IMR-90 (cell line): Measurements from ENCODE around the gene RABGGTB. TPM values are rescaled to one million over a fixed set of nuclear protein-coding genes. Genes with fewer than 3 reads are reported as not detected.

Experiments
- ATAC-seq: fragments of 200-7000 bp; cut with Tn5 transposase; 2 replicates; pipeline ENCODE4 v1.9.1; 2020; ENCODE audit warnings: low read depth, mild to moderate bottlenecking, moderate library complexity
- Bru-seq: library from RNA; stranded (reverse); fragments of 400-500 nt; gene quantifications from one replicate; lab custom pipeline; 2021; lab: Mats Ljungman, UMichigan
- BruChase-seq, 2 experiments: library from RNA; stranded (reverse); fragments of 400-500 nt; gene quantifications; one replicate each; lab custom pipeline; 2021; lab: Mats Ljungman, UMichigan
- BruUV-seq: library from RNA; stranded (reverse); fragments of 400-500 nt; replicated peaks from 2 replicates; lab custom pipeline; 2021; lab: Mats Ljungman, UMichigan
- CTCF ChIA-PET: fragments of 300-600 bp; formaldehyde crosslinking; extraction: SDS; loops from one replicate; lab custom pipeline; 2021; ENCODE audit warnings: antibody characterized with exemption; lab: Yijun Ruan, JAX
- POLR2A ChIA-PET: fragments of 300-600 bp; sonication (Branson Sonifier 250); formaldehyde crosslinking; loops from one replicate; lab custom pipeline; 2022; ENCODE audit warnings: antibody characterized with exemption; ENCODE audit not compliant: unreplicated experiment; lab: Charles Lee
- DNase-seq: peaks from one replicate; pipeline ENCODE4 v3.0.0; 2013
- H2AFZ ChIP-seq: replicated peaks from 2 replicates; pipeline ENCODE3; 2013; ENCODE audit warnings: low read length, mild to moderate bottlenecking; ENCODE audit not compliant: poor library complexity
- H2AK5ac ChIP-seq: 2 replicates; pipeline ENCODE4 v1.6.1; 2013; ENCODE audit warnings: low read depth, low read length, inconsistent platforms
- H2AK9ac ChIP-seq: replicated peaks from 2 replicates; pipeline ENCODE3; 2013; ENCODE audit warnings: mild to moderate bottlenecking, low read depth, low read length, moderate library complexity; ENCODE audit not compliant: poor library complexity
- H2BK120ac ChIP-seq: 2 replicates; pipeline ENCODE4 v1.6.1; 2013; ENCODE audit warnings: low read depth, low read length, inconsistent platforms
- H2BK15ac ChIP-seq: 3 replicates; pipeline ENCODE4 v1.6.1; 2013; ENCODE audit warnings: low read depth, low read length, inconsistent platforms
- H2BK20ac ChIP-seq: 2 replicates; pipeline ENCODE4 v1.6.1; 2013; ENCODE audit warnings: low read depth, mild to moderate bottlenecking, inconsistent platforms, low read length, moderate library complexity
- H2BK5ac ChIP-seq: 2 replicates; pipeline ENCODE4 v1.6.1; 2013; ENCODE audit warnings: mild to moderate bottlenecking, low read depth, low read length, inconsistent platforms; ENCODE audit not compliant: poor library complexity, severe bottlenecking
- H3K14ac ChIP-seq: replicated peaks from 2 replicates; pipeline ENCODE4 v1.6.1; 2013; ENCODE audit warnings: low read depth, low read length, inconsistent platforms
- H3K18ac ChIP-seq: 2 replicates; pipeline ENCODE4 v1.6.1; 2013; ENCODE audit warnings: low read depth, low read length, control low read depth
- H3K23ac ChIP-seq: 2 replicates; pipeline ENCODE4 v1.6.1; 2013; ENCODE audit warnings: low read depth, low read length, inconsistent platforms
- H3K27ac ChIP-seq: 2 replicates; pipeline ENCODE4 v1.5.1; 2013; ENCODE audit warnings: mild to moderate bottlenecking, control low read depth, low read length; ENCODE audit not compliant: insufficient read depth
- H3K27me3 ChIP-seq: 2 replicates; pipeline ENCODE4 v1.6.1; 2013; ENCODE audit warnings: low read length; ENCODE audit not compliant: control insufficient read depth, insufficient read depth
- H3K36me3 ChIP-seq: 2 replicates; pipeline ENCODE4 v1.6.1; 2013; ENCODE audit warnings: low read length, mixed read lengths; ENCODE audit not compliant: control insufficient read depth, insufficient read depth
- H3K4ac ChIP-seq: 2 replicates; pipeline ENCODE4 v1.6.1; 2013; ENCODE audit warnings: low read depth, low read length, inconsistent platforms
- H3K4me1 ChIP-seq: 2 replicates; pipeline ENCODE4 v1.6.1; 2013; ENCODE audit warnings: low read length, mixed read lengths; ENCODE audit not compliant: control insufficient read depth, insufficient read depth
- H3K4me2 ChIP-seq: 2 replicates; pipeline ENCODE4 v1.6.1; 2013; ENCODE audit warnings: low read depth, mild to moderate bottlenecking, control low read depth, low read length, moderate library complexity
- H3K4me3 ChIP-seq: 2 replicates; pipeline ENCODE4 v1.5.1; 2013; ENCODE audit warnings: low read depth, mild to moderate bottlenecking, control low read depth, low read length, moderate library complexity; ENCODE audit not compliant: insufficient read depth
- H3K56ac ChIP-seq: 2 replicates; pipeline ENCODE4 v1.6.1; 2013; ENCODE audit warnings: low read length, inconsistent platforms; ENCODE audit not compliant: insufficient read depth; ENCODE audit errors: extremely low read depth
- H3K79me1 ChIP-seq, 2 experiments: 2 replicates each; pipeline ENCODE4 v1.6.1; 2013; ENCODE audit warnings: low read length in 2 of 2, inconsistent platforms in 1 of 2, low read depth in 1 of 2
- H3K9ac ChIP-seq: 2 replicates; pipeline ENCODE4 v1.6.1; 2013; ENCODE audit warnings: low read depth, low read length, control low read depth
- H3K9me1 ChIP-seq: 2 replicates; pipeline ENCODE4 v1.6.1; 2013; ENCODE audit warnings: low read length, inconsistent platforms; ENCODE audit not compliant: insufficient read depth
- H3K9me3 ChIP-seq: 2 replicates; pipeline ENCODE4 v1.6.1; 2013; ENCODE audit warnings: low read length; ENCODE audit not compliant: control insufficient read depth, insufficient read depth
- H4K20me1 ChIP-seq: 2 replicates; pipeline ENCODE4 v1.6.1; 2013; ENCODE audit warnings: low read length, inconsistent platforms; ENCODE audit not compliant: insufficient read depth
- H4K5ac ChIP-seq: 2 replicates; pipeline ENCODE4 v1.6.1; 2013; ENCODE audit warnings: mild to moderate bottlenecking, low read depth, low read length, control low read depth
- H4K8ac ChIP-seq, 2 experiments: 2 replicates each; pipeline ENCODE4 v1.6.1; 2013; ENCODE audit warnings: low read depth in 2 of 2, low read length in 2 of 2, control low read depth in 1 of 2, inconsistent platforms in 1 of 2
- H4K91ac ChIP-seq: 2 replicates; pipeline ENCODE4 v1.6.1; 2013; ENCODE audit warnings: low read depth, low read length, inconsistent platforms; ENCODE audit not compliant: insufficient read depth
- BHLHE40 ChIP-seq: fragments of 150-350 bp; IDR thresholded peaks from 2 replicates; pipeline ENCODE4 v1.6.1; 2016; ENCODE audit warnings: mild to moderate bottlenecking, low read depth, low read length
- FOS ChIP-seq: fragments of 150-350 bp; IDR thresholded peaks from 2 replicates; pipeline ENCODE4 v1.6.1; 2016; ENCODE audit warnings: low read depth, low read length
- MAFK ChIP-seq: IDR thresholded peaks from 2 replicates; pipeline ENCODE4 v1.6.1; 2012; ENCODE audit warnings: low read depth, low read length, improper control_type of control experiment
- MAZ ChIP-seq: IDR thresholded peaks from 2 replicates; pipeline ENCODE4 v1.6.1; 2012; ENCODE audit warnings: low read depth, mild to moderate bottlenecking, low read length, improper control_type of control experiment, moderate library complexity, borderline replicate concordance
- MXI1 ChIP-seq: IDR thresholded peaks from 2 replicates; pipeline ENCODE4 v1.6.1; 2012; ENCODE audit warnings: low read depth, mild to moderate bottlenecking, low read length, moderate library complexity, borderline replicate concordance
- NFE2L2 ChIP-seq: fragments of 150-350 bp; IDR thresholded peaks from 2 replicates; pipeline ENCODE4 v1.6.1; 2016; ENCODE audit warnings: low read depth, mild to moderate bottlenecking, low read length
- RAD21 ChIP-seq: IDR thresholded peaks from 2 replicates; pipeline ENCODE4 v1.6.1; 2012; ENCODE audit warnings: low read length, improper control_type of control experiment
- RCOR1 ChIP-seq: IDR thresholded peaks from 2 replicates; pipeline ENCODE4 v1.6.1; 2012; ENCODE audit warnings: mild to moderate bottlenecking, low read length, improper control_type of control experiment; ENCODE audit not compliant: insufficient replicate concordance
- RFX5 ChIP-seq: IDR thresholded peaks from 2 replicates; pipeline ENCODE4 v1.8.0; 2012; ENCODE audit warnings: low read depth, mild to moderate bottlenecking, low read length, moderate library complexity
- SMC3 ChIP-seq: fragments of 150-350 bp; IDR thresholded peaks from 2 replicates; pipeline ENCODE4 v1.6.1; 2016; ENCODE audit warnings: low read depth, mild to moderate bottlenecking, antibody characterized with exemption, low read length, moderate library complexity
- USF2 ChIP-seq: fragments of 150-350 bp; IDR thresholded peaks from 2 replicates; pipeline ENCODE4 v1.6.1; 2017; ENCODE audit warnings: mild to moderate bottlenecking, antibody characterized with exemption, low read length, low read depth
- WGBS, 2 experiments: methylation state at CpG; one replicate each; pipeline versions ENCODE4 v1.1.5 to v1.1.7; 2013; ENCODE audit warnings: missing lambda C conversion rate in 2 of 2; ENCODE audit not compliant: insufficient read length in 1 of 2; ENCODE audit errors: extremely low coverage in 2 of 2; 5-methylcytosine and 5-hydroxymethylcytosine counted together
- dilution Hi-C: fragments of 300-500 bp; cut with HindIII; formaldehyde crosslinking; loops from one replicate; pipeline ENCODE4 v1.14.3; 2018; ENCODE audit warnings: low sequenced_read_pairs; ENCODE audit not compliant: unreplicated experiment
- in situ Hi-C: fragments of 300-500 bp; cut with MboI; formaldehyde crosslinking; loops from 3 replicates; pipeline ENCODE4 v1.14.3; 2019; ENCODE audit warnings: low sequenced_read_pairs, inconsistent platforms, mixed read lengths
- intact Hi-C: fragments of 100-400 bp; cut with micrococcal nuclease; formaldehyde crosslinking; loops from 2 replicates; pipeline ENCODE4 v1.10.0; 2022
- long read RNA-seq: library from polyadenylated mRNA; unstranded; transcript quantifications from one replicate; pipeline ENCODE4 v2.0.0, GENCODE V29; 2021; ENCODE audit not compliant: unreplicated experiment
- polyA plus RNA-seq, 3 experiments: library from polyadenylated mRNA; depleted of rRNA; stranded (reverse); fragments of >200 nt; gene quantifications; 2 replicates each; pipeline ENCODE4 v1.2.3, GENCODE V29; 2012; ENCODE audit warnings: low replicate concordance in 1 of 3
- total RNA-seq: library from RNA; depleted of rRNA; stranded (reverse); fragments of >200 nt; gene quantifications from 2 replicates; pipeline ENCODE4 v1.2.3, GENCODE V29; 2012; rRNA removed

The RABGGTB gene
- total RNA-seq (48.2 and 120 TPM in 2 replicates), polyA plus RNA-seq (2012; rRNA removed) (59.6 and 76.0 TPM in 2 replicates), Bru-seq, nascent RNA (percentile 99 among the genes with signal in this experiment), BruChase-seq, experiment 1, labeled RNA remaining after a 6-hour chase (percentile 93 among the genes with signal in this experiment), BruChase-seq, experiment 2, labeled RNA remaining after a 2-hour chase (percentile 93 among the genes with signal in this experiment)
- polyA plus RNA-seq (2012; cell fraction: cytosol; rRNA removed), result 3.6 and 8.2 TPM in 2 replicates
- polyA plus RNA-seq (2012; cell fraction: nucleus; rRNA removed; ENCODE audit: low replicate concordance), result 24.3 and 195 TPM in 2 replicates
- long read RNA-seq, transcript RABGGTB-203 (2 exons, 1,177 nt), result minor isoform, 21 of 75 reads
- long read RNA-seq, transcript RABGGTB-201 (9 exons, 1,496 nt), result major isoform, 29 of 75 reads
- long read RNA-seq, partial matches to known transcripts, result 6 of 75 reads
- long read RNA-seq, other reads (novel, unspliced or antisense), result 18 of 75 reads

GRCh38 chr1:75785983-75786853 is at the start of gene RABGGTB:
Gene RABGGTB (plus strand): TSS chr1:75786256. CDS start chr1:75786272, 16 bp downstream.
- Histone ChIP-seq H2BK5ac (peak within 1 kb of the TSS; percentile 84), H3K9me3 (no peaks in the 10 kb centered on the region), H3K4me3 (peak within 1 kb of the TSS; percentile 57), H4K5ac (peak within 1 kb of the TSS; percentile 91), H3K79me1 (peaks cover 5 to 14% of the 10 kb centered on the region in 2 experiments; a peak in 2 of 4 replicates), H3K18ac (peak within 1 kb of the TSS; percentile 68), H2AK9ac (peak within 1 kb of the TSS; percentile 93), H4K91ac (peak within 1 kb of the TSS; percentile 92), H3K27ac (peak within 1 kb of the TSS; percentile 81), H3K56ac (peak within 1 kb of the TSS; percentile 97), H3K14ac (peak within 1 kb of the TSS; percentile 94), H3K4me2 (peak within 1 kb of the TSS; percentile 70), H2AFZ (peak within 1 kb of the TSS; percentile 84), H2AK5ac (peak within 1 kb of the TSS; percentile 80), H2BK15ac (no peak within 1 kb of the TSS), H3K23ac (peak within 1 kb of the TSS; percentile 96), H3K36me3 (peaks cover 10% of the 10 kb centered on the region), H3K4ac (peak within 1 kb of the TSS; percentile 95), H3K4me1 (peaks cover 2% of the 10 kb centered on the region; the same call in 1 of the 2 replicates), H2BK20ac (no peak within 1 kb of the TSS), H2BK120ac (peak within 1 kb of the TSS; percentile 29; the same call in 1 of the 2 replicates), H4K8ac (peak within 1 kb of the TSS; percentile 96), H3K9me1 (0 out of 2 replicates have a peak, but pooled peaks cover 2% of the 10 kb centered on the region), H4K20me1 (peaks cover 41% of the 10 kb centered on the region), H3K9ac (peak within 1 kb of the TSS; percentile 96), H3K27me3 (no peaks in the 10 kb centered on the region)
- ATAC-seq (peak; percentile 100), DNase-seq (peak; percentile 95)
- TSS peak; percentile 84 for BruUV-seq
- ChIA-PET POLR2A (interaction anchor here (0.6 kb wide), 2 partner anchors 21 to 35 kb away, joined by 3 to 6 read pairs; no protein-coding TSS in a partner anchor), CTCF (no interaction called here)
- in situ Hi-C loops, result loop anchor here (10.0 kb wide), 1 partner anchor 61 kb away; the partner anchor contains the start of gene ACADM
- WGBS, 2 experiments, result 0% methylated on average over 6 of the region's 28 CpGs; no CpG with 5 or more reads in 1 of the 2 experiments
- dilution Hi-C loops, result no loop called here
- intact Hi-C loops, result loop anchor here (1.0 to 2.0 kb wide), 2 partner anchors 21 to 62 kb away; partner anchors contain the start of gene ACADM
- TF ChIP-seq SMC3 (peak; percentile 1; the same call in 1 of the 2 replicates), MAFK (peak; percentile 31; the same call in 1 of the 2 replicates), FOS (no peak), MAZ (peak; percentile 74; the same call in 1 of the 2 replicates), RFX5 (no peak), RAD21 (peak; percentile 26; the same call in 1 of the 2 replicates), USF2 (no peak; the same call in 1 of the 2 replicates), NFE2L2 (no peak), BHLHE40 (no peak), MXI1 (peak; percentile 39; the same call in 1 of the 2 replicates), RCOR1 (no peak)
